H1 (cell line): Measurements from ENCODE around the gene RPS6KA4. TPM values are rescaled to one million over a fixed set of nuclear protein-coding genes. Genes with fewer than 3 reads are reported as not detected.

ENCODE experiments used
- KDM1A ChIP-seq: fragments of 200-600, 300-600 bp; sonication (generic); IDR thresholded peaks from 2 replicates; pipeline ENCODE4 v1.7.1; 2016; ENCODE audit warnings: mild to moderate bottlenecking, low read length, borderline replicate concordance
- RBBP5 ChIP-seq: IDR thresholded peaks from 2 replicates; pipeline ENCODE4 v1.7.1; 2012; ENCODE audit warnings: low read depth, mild to moderate bottlenecking, inconsistent platforms, low read length, moderate library complexity, borderline replicate concordance
- RXRA ChIP-seq: IDR thresholded peaks from 2 replicates; pipeline ENCODE4 v1.6.1; 2011; ENCODE audit warnings: low read depth, mild to moderate bottlenecking, low read length, moderate library complexity; ENCODE audit not compliant: insufficient read depth
- polyA plus RNA-seq, 7 experiments: library from polyadenylated mRNA; depleted of rRNA in 3 of 7; stranded (reverse) in 5 of 7; unstranded in 2 of 7; fragments of >200 nt in 5 of 7; fragments of 200-250 nt in 2 of 7; gene quantifications; 1 replicate in 5 of 7; 2 replicates in 1 of 7; 4 replicates in 1 of 7; pipeline versions ENCODE4 v1.2.1 to v1.2.3, GENCODE V29; 2011 to 2013; ENCODE audit warnings: missing spikeins in 2 of 7, mixed read lengths in 2 of 7
- total RNA-seq: library from RNA; stranded (reverse); fragmentation: NEBNext Ultra II Directional; extraction: Animal tissue kit (Norgen Biotek cat#: 25700); gene quantifications from 2 replicates; pipeline ENCODE4 v1.2.1, GENCODE V29; 2021

Gene RPS6KA4
- total and polyA plus RNA-seq, 2 of the 8 experiments (the other 6 are each of a cell fraction or from before 2014, with no cell fraction given): 8.2 to 12.6 TPM

GRCh38 chr11:64409707-64410403, 50.9 kb downstream of the RPS6KA4 start (continued):
- TF ChIP-seq RBBP5 (no peak), KDM1A (no peak), RXRA (no peak)
- TF ChIP-seq, all 59 proteins: peak for 0
